HepG2 (cell line): ENCODE data around the gene SLC50A1. TPM values are rescaled to one million over a fixed set of nuclear protein-coding genes. Genes with fewer than 3 reads are reported as not detected.

Experiments used
- AHDC1 ChIP-seq: sonication (generic); formaldehyde crosslinking; IDR thresholded peaks from 2 replicates; pipeline ENCODE4 v1.5.1; 2020; ENCODE audit warnings: mild to moderate bottlenecking, missing genetic modification reagents, borderline replicate concordance
- ARID4A ChIP-seq: sonication (generic); formaldehyde crosslinking; IDR thresholded peaks from 2 replicates; pipeline ENCODE4 v1.5.0; 2020; ENCODE audit warnings: mild to moderate bottlenecking, missing genetic modification reagents, borderline replicate concordance
- BATF2 ChIP-seq: sonication (generic); formaldehyde crosslinking; IDR thresholded peaks from 2 replicates; pipeline ENCODE4 v1.8.0; 2022; ENCODE audit warnings: mild to moderate bottlenecking, missing genetic modification reagents, moderate library complexity
- BCLAF1 ChIP-seq: fragments of 450-650 bp; IDR thresholded peaks from 2 replicates; pipeline ENCODE4 v1.6.1; 2017; ENCODE audit warnings: mild to moderate bottlenecking
- IKZF5 ChIP-seq: IDR thresholded peaks from 2 replicates; pipeline ENCODE4 v1.6.1; 2018; ENCODE audit warnings: missing genetic modification reagents, mild to moderate bottlenecking, missing compliant biosample characterization
- SALL1 ChIP-seq: sonication (generic); formaldehyde crosslinking; IDR thresholded peaks from 2 replicates; pipeline ENCODE4 v1.8.0; 2022; ENCODE audit warnings: mild to moderate bottlenecking, missing genetic modification reagents
- SATB2 ChIP-seq: sonication (generic); formaldehyde crosslinking; IDR thresholded peaks from 2 replicates; pipeline ENCODE4 v1.5.0; 2020; ENCODE audit warnings: missing genetic modification reagents
- SOX6 ChIP-seq, 2 experiments: fragments of 450-650 bp in 1 of 2; sonication (generic) in 1 of 2; formaldehyde crosslinking in 1 of 2; IDR thresholded peaks; 2 replicates each; pipeline versions ENCODE4 v1.4.0 to v1.6.1; 2017 to 2020; ENCODE audit warnings: antibody characterized with exemption in 1 of 2, mild to moderate bottlenecking in 1 of 2, missing genetic modification reagents in 1 of 2
- ZNF446 ChIP-seq: sonication (generic); formaldehyde crosslinking; IDR thresholded peaks from 2 replicates; pipeline ENCODE4 v1.5.0; 2020; ENCODE audit warnings: mild to moderate bottlenecking, missing genetic modification reagents
- ZNF816 ChIP-seq: sonication (generic); formaldehyde crosslinking; IDR thresholded peaks from 2 replicates; pipeline ENCODE4 v1.8.0; 2022; ENCODE audit warnings: missing genetic modification reagents, mild to moderate bottlenecking, borderline replicate concordance
- ZNF878 ChIP-seq: sonication (generic); formaldehyde crosslinking; IDR thresholded peaks from 2 replicates; pipeline ENCODE4 v1.8.1; 2023; ENCODE audit warnings: mild to moderate bottlenecking, missing genetic modification reagents, moderate library complexity
- ZSCAN9 ChIP-seq: IDR thresholded peaks from 2 replicates; pipeline ENCODE4 v1.6.1; 2016; ENCODE audit warnings: borderline replicate concordance
- polyA plus RNA-seq, 8 experiments: library from polyadenylated mRNA; depleted of rRNA in 3 of 8; stranded (reverse) in 7 of 8; unstranded in 1 of 8; fragments of >200 nt; fragmentation: Illumina TruSeq in 4 of 8; extraction: Trizol in 4 of 8; gene quantifications; 2 replicates each; pipeline versions ENCODE4 v1.2.1 to v1.2.3, GENCODE V29; 2011 to 2016; ENCODE audit warnings: low read depth in 4 of 8, missing spikeins in 1 of 8, mixed read lengths in 1 of 8; ENCODE audit not compliant: insufficient read depth in 1 of 8
- total RNA-seq, 5 experiments: library from RNA; depleted of rRNA; stranded (reverse); fragments of >200 nt; fragmentation: Illumina TruSeq; extraction: Trizol; gene quantifications; 2 replicates each; pipeline ENCODE4 v1.2.3, GENCODE V29; 2016; ENCODE audit warnings: low read depth in 1 of 5

SLC50A1 gene
- total and polyA plus RNA-seq, 2 of the 13 experiments (the other 11 are each of a cell fraction or from before 2014, with no cell fraction given), result 22.5 to 46.8 TPM

- TF ChIP-seq BATF2 (CRISPR knock-in tag), result no peak; the same call in 1 of the 2 replicates
- 0 out of 2 replicates have a peak, but pooled peaks have one; percentile 22 for TF ChIP-seq AHDC1 (CRISPR knock-in tag)
- peak; percentile 77; the same call in 1 of the 2 replicates for TF ChIP-seq ARID4A (CRISPR knock-in tag)
- peak; percentile 48 for TF ChIP-seq ZNF816
- TF ChIP-seq ZSCAN9 (CRISPR knock-in tag), result peak; percentile 57
- no peak for TF ChIP-seq SOX6 (IDR thresholded peaks at IDR 0.05)
- peak; percentile 97 for TF ChIP-seq SOX6 (CRISPR knock-in tag; IDR thresholded peaks at IDR 0.05)
- TF ChIP-seq BCLAF1, result no peak
- peak; percentile 88; the same call in 1 of the 2 replicates for TF ChIP-seq IKZF5 (CRISPR knock-in tag)
- TF ChIP-seq ZNF446 (CRISPR knock-in tag), result peak; percentile 83; the same call in 1 of the 2 replicates
- TF ChIP-seq SATB2, result peak; percentile 75
- peak; percentile 92 for TF ChIP-seq SALL1 (CRISPR knock-in tag)
- TF ChIP-seq ZNF878 (CRISPR knock-in tag), result no peak
These were observed 8.3 kb upstream of the SLC50A1 start, which contains the start of gene EFNA1 (continued) for GRCh38 chr1:155127105-155127966.
